Fibroblast of the conjunctiva (primary cell): ENCODE measurements around the gene CASQ1.

Source experiments
- DNase-seq: peaks from one replicate; pipeline ENCODE4 v3.0.0-alpha.2; 2010; ENCODE audit warnings: low read depth

Gene CASQ1

DNA sequence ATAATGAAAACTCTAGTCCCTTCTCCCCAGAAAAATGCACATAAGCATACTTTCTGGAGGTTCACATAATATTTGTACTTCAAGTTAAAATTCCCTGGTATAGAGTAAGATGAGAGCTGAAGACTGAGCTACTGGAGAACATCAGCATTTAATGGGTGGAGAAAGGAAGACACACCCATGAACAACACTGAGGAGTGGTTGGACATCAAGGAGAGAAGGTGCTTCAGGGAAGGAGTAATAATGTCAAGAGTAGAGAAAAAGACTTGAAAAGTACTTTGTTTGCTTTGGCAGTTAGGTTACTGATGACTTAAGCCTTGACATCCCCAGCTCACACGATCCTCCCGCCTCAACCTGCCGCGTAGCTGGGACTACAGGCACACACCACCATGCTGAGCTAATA, 36.7 kb downstream of the CASQ1 start:
- DNase-seq, result no peak

DNA sequence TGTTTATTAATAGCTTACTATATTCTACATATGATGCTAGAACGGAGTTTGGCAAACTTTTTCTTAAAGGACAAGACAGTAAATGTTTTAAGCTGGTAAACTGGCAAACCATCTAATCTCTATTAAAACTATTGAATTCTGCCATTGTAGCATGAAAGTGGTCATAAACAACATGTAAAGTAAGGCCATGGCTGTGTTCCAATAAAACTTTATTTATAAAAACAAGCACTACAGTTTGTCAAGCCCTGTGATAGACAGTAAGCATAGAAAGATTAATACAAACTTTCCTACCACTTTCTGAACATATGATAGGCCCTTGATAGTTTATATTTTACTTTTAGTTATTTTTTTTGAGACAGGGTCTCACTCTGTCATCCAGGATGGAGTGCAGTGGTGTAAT, 37.2 kb downstream of the CASQ1 start:
- DNase-seq, result no peak

DNA sequence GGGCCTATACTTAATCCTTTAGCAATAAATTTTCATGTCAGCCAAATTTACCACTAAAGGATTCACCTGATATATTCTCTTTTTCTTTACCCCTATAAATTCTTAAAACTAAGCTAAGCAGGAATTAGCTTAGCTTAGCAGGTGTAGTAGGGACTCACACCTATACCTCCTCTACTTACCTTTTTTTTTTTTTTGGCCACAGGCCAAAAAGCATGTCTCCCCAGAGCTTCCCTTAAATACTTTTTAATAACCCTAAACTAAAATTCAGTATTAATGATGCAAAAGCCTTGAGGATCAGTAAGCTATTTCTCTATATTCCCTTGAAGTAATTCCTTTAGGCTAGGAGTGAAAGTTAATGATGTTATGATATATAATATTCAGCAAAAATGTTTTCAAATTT, 38.1 kb downstream of the CASQ1 start:
- DNase-seq, result no peak

DNA sequence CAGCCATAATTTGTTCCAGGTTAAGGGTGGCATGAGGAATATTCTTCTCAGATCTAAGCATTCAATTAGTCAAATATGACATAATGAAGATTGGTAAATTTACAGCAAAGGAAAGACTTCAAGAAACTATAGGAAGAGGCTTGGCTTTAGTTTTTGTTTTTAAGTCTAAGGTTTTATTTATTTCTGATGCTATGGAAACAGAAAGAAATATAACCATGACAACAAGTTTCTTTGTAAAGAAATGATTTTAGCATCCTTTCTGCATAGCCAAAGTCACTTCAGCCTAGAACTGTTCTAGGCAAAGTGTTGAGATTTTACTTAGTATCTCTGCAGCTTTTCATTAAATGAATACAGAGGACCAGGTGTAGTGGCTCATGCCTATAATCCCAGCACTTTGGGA, 42.5 kb downstream of the CASQ1 start:
- DNase-seq, result no peak

DNA sequence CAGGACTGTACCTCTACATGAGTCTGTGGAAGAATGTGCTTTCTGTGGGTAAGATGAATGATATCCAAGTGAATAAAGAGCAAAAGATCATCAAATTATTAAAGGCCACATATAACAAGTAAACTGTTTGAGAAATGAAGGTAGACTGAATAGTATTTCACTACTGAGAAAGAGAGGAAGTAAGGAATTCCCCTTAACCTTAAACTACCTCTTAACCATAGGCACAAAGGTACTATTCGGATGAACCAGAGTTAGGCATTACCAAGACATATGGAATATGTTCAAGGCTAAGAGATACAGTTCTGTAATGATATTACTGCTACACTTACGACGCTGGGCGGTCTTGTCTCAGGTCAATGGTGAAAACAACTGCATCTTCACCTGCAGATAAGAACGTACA, 46.4 kb downstream of the CASQ1 start:
- no peak for DNase-seq

DNA sequence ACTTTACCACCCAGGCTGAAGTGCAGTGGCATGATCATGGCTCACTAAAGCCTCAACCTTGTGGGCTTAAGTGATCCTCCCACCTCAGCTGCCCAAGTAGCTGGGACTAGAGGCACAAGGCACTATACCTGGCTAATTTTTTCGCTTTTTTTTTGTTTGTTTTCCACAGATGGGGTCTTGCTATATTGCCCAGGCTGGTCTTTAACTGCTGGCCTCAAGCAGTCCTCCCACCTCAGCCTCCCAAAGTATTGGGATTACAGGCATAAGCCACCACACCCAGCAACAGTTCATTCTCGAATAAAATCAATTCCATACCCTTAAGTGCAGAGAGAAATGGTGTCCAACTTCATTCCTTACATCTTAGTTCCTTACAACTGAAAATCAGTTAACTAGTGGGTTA, 47.2 kb downstream of the CASQ1 start:
- no peak for DNase-seq

DNA sequence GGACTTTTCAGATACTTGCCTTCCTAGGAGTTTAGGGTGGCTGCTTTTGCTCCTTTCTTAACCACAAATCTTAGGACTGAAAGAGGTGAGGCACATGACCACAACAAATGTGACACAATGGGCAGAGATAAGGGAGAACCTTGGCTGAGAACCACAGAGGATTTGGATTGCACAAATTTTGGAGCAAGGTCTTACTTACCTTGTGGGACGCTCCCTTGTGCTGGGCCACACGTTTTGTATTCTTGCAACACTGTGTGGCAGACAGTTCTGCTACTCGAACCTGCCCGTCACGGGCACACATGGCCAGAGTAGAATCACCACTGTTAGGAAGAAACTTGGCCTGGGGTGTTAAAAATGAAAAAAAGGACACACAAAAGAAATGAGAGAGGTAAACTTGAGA, 48.0 kb downstream of the CASQ1 start:
- DNase-seq, result no peak

DNA sequence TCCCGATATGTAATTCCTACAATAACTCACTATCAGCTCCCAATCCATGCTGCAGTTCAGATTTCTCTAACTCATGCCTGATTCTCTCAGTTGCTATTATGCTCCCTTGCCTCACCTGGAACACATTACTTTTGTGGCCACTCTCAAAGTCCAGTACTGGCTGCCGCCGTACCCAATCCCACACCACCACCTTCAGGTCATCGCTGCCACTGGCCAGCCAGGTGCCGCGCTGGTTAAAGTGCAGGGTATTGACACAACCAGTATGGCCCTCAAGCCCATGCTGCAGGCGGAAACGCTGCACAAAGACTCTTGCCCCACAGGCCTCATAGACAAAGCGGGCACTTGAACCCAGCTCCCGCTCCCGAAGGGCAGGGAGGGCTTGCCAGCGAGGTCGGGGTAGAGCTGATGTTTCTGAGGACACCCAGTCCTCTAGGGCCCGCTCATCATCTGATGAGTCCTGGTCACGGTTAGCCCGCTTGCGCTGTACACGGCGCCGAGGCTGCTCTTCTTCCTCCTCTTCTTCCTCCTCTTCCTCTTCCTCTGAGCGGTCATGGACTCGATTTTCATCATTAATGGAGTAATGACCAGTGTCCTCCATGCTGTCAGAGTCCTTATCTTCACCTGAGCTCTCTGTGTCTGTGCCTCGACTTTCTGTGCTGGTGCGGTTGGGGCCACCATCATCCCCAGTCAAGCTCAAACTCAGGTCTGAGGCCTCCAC, 49.4 kb downstream of the CASQ1 start:
- DNase-seq, result no peak

DNA sequence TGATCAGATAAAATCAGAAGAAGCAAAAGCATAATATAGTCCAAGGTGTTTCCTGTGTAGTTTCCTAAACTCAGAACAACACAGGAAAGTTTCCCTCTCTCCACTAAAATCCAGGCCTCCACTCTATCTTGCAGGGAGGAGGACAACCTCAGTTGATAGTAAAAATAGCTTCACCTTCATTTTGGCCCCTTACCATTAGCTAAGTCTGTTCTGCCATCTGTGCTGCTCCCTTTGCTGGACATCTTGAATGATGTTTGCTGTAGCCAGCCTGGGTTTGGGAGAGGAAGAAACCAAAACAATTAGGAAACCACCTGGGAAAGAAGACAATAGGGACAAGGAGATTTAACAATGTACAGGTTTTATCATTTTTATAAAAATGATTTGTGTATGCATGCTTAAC, 53.4 kb downstream of the CASQ1 start:
- no peak for DNase-seq

DNA sequence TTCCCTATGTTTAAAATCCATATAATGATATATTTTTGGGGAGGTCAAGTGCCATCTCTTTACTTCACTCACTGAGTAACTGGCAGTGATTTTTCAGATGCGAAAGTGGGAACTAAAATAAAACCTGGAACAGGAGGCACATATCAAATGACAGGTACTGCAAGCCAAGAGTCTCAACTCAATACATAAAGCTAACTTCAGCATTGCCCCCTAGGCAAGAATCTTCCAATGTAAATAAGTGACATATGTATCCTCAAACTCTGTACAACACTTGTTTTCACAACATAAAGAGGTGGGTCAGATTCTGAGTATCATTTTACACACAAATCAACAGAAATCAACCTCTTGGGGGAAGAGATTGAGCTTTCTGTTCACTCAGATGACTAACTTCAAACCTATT, 53.8 kb downstream of the CASQ1 start:
- DNase-seq, result no peak

DNA sequence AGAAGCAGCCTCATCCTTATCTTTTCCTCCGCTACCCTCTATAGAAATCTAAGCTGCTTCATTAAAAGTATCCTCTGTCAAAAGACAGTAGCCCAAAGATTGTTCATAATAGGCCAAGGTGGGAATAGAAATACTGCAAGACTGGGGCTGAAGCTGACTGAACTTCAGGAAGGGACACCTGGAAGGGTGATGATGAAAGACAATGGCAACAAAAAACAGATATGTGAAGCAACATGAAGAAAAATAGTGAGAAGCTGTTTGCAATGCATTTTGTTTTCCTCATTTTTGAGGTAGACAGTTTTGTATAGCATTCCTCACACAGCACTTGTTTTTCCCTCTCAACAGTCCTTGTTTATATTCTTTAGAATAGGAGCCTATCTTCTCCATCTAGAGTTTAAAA, 55.1 kb downstream of the CASQ1 start:
- no peak for DNase-seq

DNA sequence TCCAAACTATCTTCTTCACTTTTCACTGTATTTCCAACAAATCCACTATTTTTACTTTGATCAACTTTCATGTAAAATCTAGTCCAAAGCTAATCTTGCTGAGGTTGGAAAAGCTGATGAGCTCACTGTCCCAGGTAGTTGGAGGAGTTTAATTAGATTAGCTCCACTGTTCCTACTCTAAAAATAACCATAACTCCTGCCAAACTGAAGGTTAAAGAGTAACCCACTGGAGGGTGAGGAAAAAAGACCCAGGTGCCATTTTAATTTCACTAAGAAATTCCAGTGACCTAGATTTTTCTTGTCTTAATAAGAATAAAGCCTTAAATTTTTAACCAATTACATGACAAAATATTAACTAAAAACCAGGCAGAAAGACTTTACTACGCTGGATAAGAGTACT, 56.7 kb downstream of the CASQ1 start:
- DNase-seq, result no peak

DNA sequence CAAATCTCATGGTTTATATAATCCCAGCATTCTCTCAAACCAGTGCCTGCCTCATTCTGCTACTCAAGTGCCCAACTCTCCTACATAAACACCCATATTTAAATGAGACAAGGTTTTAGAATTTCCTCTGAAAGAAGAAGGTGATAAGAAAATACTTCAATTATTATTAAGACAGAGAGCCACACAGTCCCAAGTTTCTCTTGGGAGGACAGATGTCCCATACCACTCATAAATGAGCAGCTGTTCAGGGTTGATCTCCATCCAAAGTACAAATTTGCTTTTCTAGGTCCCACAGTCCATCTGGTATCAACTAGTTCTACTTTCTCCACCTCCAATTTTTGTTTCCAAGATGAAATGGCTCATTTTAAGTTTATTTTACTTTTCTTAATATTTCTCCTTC, 60.6 kb downstream of the CASQ1 start:
- DNase-seq, result no peak
